SKM-1 (cell line): ENCODE data around the gene PPP1R13L.
"Not testable (repeated sequence)": the region's sequence is repeated elsewhere in the genome, so short reads cannot be mapped to it uniquely, and the experiment has no call there.

Experiments used
- DNase-seq: peaks from one replicate; lab custom pipeline; 2025; ENCODE audit not compliant: unreplicated experiment; lab: John Stamatoyannopoulos, UW

PPP1R13L gene

DNA sequence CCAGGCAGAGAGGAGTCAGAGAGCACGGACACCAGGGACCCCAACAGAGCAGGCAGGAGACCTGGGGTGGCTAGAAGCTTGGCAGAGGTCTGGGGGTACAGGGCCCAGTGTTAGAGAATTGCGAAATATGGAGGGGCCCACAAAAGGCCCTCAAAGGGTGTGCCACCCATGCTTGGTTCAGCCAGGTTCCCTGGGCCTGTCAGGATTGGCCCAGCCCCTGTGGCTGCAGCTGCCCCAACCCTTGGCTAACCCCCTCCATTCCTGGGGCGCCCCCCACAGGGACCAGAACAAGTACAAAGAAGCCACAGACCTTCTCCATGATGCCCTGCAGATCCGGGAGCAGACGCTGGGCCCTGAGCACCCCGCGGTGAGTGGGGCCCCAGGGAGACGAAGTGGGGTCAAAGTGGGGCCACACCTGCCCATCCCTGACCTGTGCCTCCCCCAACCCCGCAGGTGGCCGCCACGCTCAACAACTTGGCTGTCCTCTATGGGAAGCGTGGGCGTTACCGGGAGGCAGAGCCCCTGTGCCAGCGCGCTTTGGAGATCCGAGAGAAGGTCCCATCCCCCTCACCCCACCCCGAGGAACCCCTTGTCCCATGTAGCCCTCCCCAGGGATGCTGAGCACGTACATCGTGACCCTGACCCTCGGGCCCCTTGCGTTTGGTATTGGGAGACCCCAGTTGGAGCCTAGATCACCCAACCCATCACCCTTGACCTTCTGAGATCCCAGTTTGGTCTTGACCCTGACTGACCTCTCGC is 56.3 kb downstream of the PPP1R13L start:
- no peak for DNase-seq

DNA sequence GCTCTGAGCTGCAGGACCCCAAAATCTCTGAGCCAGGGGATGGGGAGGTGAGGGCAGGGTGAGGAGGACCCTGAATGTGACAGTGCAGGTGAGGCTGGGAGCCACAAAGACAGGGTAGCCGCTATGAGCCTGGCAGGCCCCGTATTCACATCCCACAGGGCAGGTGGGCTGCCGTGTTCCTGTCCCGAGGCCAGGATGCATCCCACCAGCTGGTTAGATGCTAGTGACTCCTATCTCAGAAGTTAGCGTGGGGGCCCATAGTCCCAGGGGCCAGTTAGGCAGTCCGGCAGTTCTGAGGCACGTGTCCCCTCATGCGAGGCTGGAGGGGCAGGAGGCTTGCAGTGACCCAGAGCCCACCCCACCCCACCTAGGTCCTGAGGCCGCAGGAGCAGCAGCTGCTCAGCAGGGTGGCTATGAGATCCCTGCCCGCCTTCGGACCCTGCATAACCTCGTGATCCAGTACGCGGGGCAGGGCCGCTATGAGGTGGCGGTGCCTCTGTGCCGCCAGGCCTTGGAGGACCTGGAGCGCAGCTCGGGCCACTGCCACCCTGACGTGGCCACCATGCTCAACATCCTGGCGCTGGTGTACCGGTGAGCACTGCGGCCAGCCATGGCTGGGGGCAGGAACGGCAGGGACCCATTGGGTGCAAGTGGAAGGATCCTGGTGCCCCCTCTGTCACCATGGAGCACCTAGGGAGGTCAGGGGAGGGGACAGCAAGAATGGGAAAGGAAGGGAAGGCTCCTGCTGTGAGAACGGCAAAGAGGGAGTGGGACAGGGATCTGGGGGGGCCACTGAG is 57.1 kb downstream of the PPP1R13L start:
- no peak for DNase-seq

DNA sequence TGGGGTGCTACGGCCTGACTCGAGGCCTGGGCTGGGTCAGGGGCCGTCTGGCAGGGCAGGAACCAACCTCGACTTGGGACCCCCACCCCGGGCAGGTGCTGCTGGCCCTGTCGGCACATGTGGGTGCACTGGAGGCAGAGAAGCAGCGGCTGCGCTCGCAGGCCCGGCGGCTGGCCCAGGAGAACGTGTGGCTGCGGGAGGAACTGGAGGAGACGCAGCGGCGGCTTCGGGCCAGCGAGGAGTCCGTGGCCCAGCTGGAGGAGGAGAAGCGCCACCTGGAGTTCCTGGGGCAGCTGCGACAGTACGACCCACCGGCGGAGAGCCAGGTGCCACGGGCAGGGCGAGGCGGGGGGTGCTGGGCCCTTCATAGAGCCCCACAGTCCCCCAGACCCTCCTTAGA is 58.4 kb downstream of the PPP1R13L start:
- DNase-seq, result no peak

DNA sequence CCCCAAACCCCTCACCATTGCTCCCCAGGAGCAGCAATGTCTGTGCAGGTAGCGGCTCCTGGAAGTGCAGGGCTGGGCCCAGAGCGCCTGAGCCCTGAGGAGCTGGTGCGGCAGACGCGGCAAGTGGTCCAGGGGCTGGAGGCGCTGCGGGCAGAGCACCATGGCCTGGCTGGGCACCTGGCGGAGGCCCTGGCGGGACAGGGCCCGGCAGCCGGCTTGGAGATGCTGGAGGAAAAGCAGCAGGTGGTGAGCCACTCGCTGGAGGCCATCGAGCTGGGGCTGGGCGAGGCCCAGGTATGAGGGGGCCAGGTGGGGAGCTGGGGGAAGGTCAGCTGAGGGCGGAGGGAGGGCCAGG is 59.4 kb downstream of the PPP1R13L start:
- DNase-seq, result no peak

DNA sequence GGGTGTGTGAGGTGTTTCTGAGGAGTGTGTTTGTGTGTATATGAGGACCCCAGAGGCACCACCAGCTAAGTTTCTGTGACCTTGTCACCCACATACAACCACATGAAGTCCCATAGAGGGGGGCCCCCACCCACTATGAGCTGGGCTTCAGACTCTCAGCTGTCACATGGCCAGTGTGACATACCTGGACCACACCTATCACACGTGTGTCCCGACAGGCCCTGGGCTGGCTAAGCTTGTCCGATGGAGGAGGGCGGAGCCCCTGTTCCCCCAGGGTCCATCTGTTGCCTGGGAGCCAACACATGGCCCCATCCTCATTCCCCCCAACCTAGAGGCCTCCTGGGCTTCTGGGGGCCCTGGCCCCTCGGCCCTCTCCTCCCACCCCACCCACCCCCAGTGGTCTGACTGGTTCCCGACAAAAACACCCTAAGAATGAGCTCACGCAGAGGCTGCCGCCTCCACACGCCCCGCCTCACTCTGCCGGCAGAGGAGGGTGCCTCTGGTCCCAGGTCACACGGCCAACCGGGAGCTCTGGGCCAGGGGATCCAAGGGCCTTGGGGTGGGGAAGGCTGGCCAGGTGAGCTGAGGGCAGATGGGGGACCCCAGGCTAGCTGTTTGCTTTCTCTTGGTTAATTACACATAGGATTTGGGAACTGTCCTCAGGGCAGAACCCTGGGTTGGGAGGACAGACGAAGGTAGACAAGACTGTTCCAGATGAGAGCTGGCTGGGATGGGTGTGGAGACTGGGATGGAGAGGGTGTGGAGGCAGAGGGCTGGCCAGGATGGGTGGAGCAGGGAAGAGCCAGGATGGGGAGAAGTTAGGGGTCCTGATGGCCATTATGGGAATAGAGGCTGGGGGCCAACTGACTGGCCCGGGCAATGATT is 60.0 kb downstream of the PPP1R13L start:
- no peak for DNase-seq

DNA sequence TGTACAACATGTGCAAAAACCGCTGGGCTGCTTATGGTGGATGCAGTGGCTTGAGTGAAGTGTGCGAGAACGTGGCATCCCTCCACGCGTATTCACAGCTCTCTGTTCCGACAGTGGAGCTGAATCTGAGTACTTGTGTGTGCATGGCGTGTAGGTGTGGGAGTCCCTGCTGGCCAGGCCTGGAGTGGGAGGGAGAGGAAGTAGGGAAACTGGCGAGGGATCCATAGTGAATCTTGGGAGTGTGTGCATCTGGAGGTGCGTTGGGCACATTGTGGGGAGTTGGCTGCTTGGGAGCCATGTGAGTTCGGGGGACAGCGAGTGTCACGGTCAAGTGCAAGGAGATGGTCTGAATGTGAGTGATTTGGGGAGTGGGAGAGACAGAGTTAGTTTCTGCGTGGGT is 62.0 kb downstream of the PPP1R13L start:
- no peak for DNase-seq

DNA sequence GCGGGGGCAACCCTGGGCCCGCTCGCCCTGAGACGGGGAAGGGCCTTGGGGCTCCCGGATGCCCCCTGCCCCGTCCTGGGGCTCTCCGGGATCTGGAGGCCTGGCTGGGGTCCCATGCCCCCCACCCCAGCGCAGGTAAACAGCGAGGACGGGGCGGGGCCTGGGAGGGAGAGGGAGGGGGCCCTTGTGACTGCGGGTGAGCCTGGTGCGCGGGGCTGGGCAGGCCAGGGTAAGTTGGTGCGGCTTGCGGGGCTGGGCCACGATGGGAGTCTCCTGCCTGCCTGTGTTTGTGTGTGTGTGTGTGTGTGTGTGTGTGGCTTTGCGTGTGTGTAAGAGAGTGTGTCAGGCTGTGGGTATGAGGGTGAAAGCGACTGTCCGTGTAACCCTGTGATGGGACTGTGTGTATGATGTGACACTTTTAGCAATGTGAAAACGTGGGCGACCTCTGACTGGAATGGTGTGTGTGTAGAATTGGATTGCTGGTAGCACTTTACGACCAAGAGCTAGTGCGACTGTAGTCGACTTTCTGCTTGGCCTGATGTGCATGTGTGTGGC is 63.9 kb downstream of the PPP1R13L start:
- no peak for DNase-seq

DNA sequence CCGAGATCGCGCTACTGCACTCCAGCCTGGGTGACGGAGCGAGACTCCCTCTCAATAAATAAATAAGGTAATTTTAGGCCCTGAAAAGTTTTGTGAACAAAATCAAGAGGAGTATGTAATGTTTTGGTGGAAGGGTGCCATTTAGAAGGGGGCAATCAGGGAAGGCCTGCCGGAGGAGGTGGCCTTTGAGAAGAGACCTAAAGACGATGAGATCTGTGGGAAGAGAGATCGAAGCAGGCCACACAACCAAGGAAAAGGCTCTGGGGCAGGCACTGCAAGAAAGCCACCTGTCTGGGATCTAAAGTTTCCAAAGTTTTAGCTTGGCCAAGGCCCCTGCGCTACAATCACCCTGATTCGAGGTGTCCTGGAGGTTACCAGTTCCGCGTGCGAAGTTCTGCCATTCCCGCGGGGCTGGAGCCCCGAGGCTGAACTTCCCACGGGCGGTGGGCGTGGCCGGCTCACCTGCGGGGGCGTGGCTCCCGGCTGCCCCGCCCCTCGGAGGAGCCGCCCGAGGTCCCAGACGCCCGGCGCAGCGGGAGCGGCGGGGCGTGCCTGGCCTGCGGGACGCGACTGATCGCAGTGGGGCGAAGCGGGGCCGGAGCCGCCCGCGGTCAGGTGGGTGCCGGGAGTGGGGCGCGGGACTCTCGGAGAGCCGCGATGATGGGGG is 64.5 kb downstream of the PPP1R13L start, which contains the start of gene KLC3:
Gene KLC3, plus strand, starts transcription at position 519 of the 667 bp plus-strand sequence. CDS start 4,792 bp downstream, outside the sequence.
- no peak for DNase-seq

DNA sequence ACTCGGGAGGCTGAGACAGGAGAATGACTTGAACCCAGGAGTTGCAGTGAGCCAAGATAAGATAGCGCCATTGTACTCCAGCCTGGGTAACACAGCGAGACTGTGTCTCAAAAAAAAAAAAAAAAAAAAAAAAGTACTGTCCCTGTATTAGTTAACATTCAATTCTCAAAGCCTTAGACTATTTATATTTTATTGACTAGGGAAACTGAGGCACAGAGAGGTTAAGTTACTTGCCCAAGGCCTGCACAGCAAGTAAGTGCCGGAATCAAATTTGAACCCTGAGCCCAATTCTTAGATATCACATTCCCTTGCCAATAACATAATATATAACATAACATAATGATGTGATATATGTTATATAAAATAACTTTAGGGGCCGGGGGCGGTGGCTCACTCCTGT is 65.2 kb downstream of the PPP1R13L start:
- no peak for DNase-seq

DNA sequence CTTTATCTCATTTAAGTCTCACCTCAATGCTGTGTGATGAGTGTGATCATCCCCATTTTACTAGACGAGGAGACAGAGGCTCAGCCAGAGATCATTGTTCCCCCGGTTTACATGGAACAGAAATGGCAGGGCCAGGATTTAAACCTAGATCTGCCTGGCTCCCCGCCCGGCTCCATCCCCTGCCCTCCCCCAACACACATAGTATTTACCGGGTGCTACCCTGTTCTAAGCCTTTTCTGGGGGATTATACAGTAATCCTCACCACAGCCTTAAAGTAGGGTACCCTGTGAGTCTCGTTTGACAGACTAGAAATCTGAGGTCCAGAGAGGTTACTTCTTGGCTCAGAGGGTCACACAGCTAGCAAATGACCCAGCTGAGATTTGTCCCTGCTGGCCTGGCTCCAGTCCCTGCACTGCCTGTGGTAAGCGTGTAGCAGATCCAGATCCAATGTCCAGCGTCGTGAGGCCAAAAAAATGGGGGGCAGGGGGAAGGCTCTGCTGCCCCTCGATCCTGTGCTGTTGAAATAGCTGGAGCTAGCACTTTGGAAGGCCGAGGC is 68.1 kb downstream of the PPP1R13L start:
- DNase-seq, result no peak

DNA sequence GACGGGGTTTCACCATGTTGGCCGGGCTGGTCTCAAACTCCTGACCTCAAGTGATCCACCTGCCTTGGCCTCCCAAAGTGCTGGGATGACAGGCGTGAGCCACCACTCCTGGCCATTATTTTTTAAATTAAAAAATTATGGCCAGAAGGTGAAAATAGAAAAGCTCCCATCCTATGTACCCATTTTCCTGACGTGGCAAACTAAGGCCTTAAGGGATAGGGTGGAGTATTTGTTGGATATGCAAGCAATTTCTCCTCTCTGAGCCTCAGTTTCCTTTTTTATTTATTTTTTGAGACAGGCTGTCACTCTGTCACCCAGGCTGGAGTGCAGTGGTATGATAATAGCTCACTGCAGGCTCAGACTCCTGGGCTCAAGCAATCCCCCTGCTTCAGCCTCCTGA is 70.0 kb downstream of the PPP1R13L start:
- not testable (repeated sequence) for DNase-seq

DNA sequence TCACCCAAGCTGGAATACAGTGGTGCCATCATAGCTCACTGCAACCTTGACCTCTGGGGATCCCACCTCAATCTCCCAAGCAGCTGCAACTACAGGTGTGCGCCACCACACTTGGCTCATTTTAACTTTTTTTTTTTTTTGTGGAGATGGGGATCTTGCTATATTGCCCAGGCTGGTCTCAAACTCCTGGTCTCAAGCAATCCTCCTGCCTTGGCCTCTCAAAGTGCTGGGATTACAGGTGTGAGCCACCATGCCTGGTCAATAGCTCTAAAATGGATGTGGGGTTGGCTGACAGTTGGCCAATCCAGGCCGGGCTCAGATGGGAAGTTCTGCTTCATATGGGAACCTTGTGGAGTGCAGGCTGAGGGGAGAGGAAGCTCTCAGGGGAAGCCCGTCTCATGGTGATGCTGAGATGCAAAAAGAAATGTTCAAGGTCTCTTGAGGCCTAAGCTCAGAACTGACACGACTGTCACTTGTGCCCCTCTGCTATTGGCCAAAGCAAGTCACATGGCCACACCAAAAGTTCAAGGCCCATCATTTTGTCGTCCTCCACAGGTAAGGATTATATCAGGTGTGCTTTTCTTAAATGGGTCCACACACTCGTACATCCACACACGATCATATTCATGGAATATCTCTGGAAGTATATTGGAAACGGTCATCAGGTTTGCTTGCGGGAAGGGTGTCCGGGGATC is 71.1 kb downstream of the PPP1R13L start:
- DNase-seq, result no peak

DNA sequence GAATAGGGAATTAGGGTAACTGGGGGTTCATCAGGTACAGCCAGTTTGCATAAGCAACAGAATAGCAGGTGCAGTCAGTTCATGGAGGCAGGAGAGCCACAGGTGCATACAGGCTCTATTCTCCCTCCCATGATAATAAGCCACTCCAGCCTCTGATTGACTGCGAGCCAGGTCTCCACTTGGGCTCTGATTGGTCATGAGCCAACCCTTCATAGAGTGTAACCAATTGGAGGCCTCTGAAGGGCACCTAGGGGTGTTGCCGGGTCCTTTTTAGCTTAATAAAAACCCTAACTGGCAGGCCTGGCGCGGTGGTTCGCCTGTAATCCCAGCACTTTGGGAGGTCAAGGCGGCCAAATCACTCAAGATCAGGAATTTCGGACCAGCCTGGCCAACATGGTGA is 73.5 kb downstream of the PPP1R13L start:
- no peak for DNase-seq
